ENCODE data around the gene MYMK. TPM values are rescaled to one million over a fixed set of nuclear protein-coding genes. Genes with fewer than 3 reads are reported as not detected.
"Not testable (repeated sequence)": the region's sequence is repeated elsewhere in the genome, so short reads cannot be mapped to it uniquely, and the experiment has no call there.

The MYMK gene
- total RNA-seq, 1 donor from 2014 or later, result not detected

GRCh38 chr9:133566382-133566781 is 41.6 kb upstream of the MYMK start:
- ATAC-seq, result no peak
- no peaks in the 10 kb centered on the region for H3K27me3 ChIP-seq
- TF ChIP-seq, protein P1, sequence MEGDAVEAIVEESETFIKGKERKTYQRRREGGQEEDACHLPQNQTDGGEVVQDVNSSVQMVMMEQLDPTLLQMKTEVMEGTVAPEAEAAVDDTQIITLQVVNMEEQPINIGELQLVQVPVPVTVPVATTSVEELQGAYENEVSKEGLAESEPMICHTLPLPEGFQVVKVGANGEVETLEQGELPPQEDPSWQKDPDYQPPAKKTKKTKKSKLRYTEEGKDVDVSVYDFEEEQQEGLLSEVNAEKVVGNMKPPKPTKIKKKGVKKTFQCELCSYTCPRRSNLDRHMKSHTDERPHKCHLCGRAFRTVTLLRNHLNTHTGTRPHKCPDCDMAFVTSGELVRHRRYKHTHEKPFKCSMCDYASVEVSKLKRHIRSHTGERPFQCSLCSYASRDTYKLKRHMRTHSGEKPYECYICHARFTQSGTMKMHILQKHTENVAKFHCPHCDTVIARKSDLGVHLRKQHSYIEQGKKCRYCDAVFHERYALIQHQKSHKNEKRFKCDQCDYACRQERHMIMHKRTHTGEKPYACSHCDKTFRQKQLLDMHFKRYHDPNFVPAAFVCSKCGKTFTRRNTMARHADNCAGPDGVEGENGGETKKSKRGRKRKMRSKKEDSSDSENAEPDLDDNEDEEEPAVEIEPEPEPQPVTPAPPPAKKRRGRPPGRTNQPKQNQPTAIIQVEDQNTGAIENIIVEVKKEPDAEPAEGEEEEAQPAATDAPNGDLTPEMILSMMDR (IDR thresholded peaks at IDR 0.05), result no peak
- intact Hi-C loops (cut with DNase I), result no loop called here
- no peaks in the 10 kb centered on the region for H3K36me3 ChIP-seq
- no peak overlapping the region for H3K4me3 ChIP-seq
- H3K27ac ChIP-seq, result no peak overlapping the region
- no peaks in the 10 kb centered on the region for H3K9me3 ChIP-seq
- DNase-seq, result no peak
- H3K4me1 ChIP-seq, result peaks cover 7% of the 10 kb centered on the region

GRCh38 chr9:133564451-133565116 is 39.8 kb upstream of the MYMK start:
- Histone ChIP-seq H3K4me1 (peaks cover 14% of the 10 kb centered on the region), H3K27ac (peak overlapping the region; percentile 60), H3K4me3 (no peak overlapping the region), H3K9me3 (no peaks in the 10 kb centered on the region), H3K27me3 (no peaks in the 10 kb centered on the region), H3K36me3 (no peaks in the 10 kb centered on the region)
- DNase-seq, result no peak
- TF ChIP-seq, protein P1 (IDR thresholded peaks at IDR 0.05), result no peak
- intact Hi-C loops (cut with DNase I), result no loop called here
- no peak for ATAC-seq

- ATAC-seq; intact Hi-C loops (cut with DNase I); H3K36me3 ChIP-seq; H3K27me3 ChIP-seq; H3K9me3 ChIP-seq; H3K27ac ChIP-seq; H3K4me3 ChIP-seq; DNase-seq: not testable (repeated sequence)
- peaks cover 17% of the 10 kb centered on the region for H3K4me1 ChIP-seq
Measured at GRCh38 chr9:133563814-133564213, 39.1 kb upstream of the MYMK start.

- Histone ChIP-seq H3K4me3 (no peak overlapping the region), H3K36me3 (no peaks in the 10 kb centered on the region), H3K4me1 (peaks cover 22% of the 10 kb centered on the region), H3K9me3 (no peaks in the 10 kb centered on the region), H3K27ac (peak overlapping the region; percentile 58), H3K27me3 (no peaks in the 10 kb centered on the region)
- TF ChIP-seq, protein P1 (IDR thresholded peaks at IDR 0.05), result no peak
- intact Hi-C loops (cut with DNase I), result no loop called here
- DNase-seq, result peak; percentile 79
- ATAC-seq, result peak; percentile 42
Measured at GRCh38 chr9:133563291-133563796, 38.6 kb upstream of the MYMK start.

- Histone ChIP-seq H3K9me3 (no peaks in the 10 kb centered on the region), H3K4me3 (no peak overlapping the region), H3K4me1 (peaks cover 28% of the 10 kb centered on the region), H3K27ac (peak overlapping the region; percentile 58), H3K27me3 (no peaks in the 10 kb centered on the region), H3K36me3 (no peaks in the 10 kb centered on the region)
- DNase-seq (no peak), ATAC-seq (no peak)
- intact Hi-C loops (cut with DNase I), result no loop called here
- TF ChIP-seq, protein P1 (IDR thresholded peaks at IDR 0.05), result no peak
Measured at GRCh38 chr9:133562611-133563290, 38.0 kb upstream of the MYMK start.

- TF ChIP-seq, protein P1 (IDR thresholded peaks at IDR 0.05), result no peak
- no peak for DNase-seq
- H3K27me3 ChIP-seq, result no peaks in the 10 kb centered on the region
Measured at GRCh38 chr9:133561976-133562554, 37.3 kb upstream of the MYMK start.

More at GRCh38 chr9:133561976-133562554, 37.3 kb upstream of the MYMK start:
- H3K4me3 ChIP-seq, result no peak overlapping the region
- H3K27ac ChIP-seq, result no peak overlapping the region
- no peaks in the 10 kb centered on the region for H3K36me3 ChIP-seq
- ATAC-seq, result no peak
- intact Hi-C loops (cut with DNase I), result no loop called here
- peaks cover 34% of the 10 kb centered on the region for H3K4me1 ChIP-seq
- H3K9me3 ChIP-seq, result no peaks in the 10 kb centered on the region
